HS-27A (cell line): ENCODE data around the gene ZNF207.
"Not testable (repeated sequence)": the region's sequence is repeated elsewhere in the genome, so short reads cannot be mapped to it uniquely, and the experiment has no call there.

Experiments used
- DNase-seq: peaks from one replicate; pipeline ENCODE4 v3.0.0-alpha.2; 2012; ENCODE audit warnings: low read depth, missing footprints

ZNF207 gene

GRCh38 chr17:32388613-32389459, 38.9 kb downstream of the ZNF207 start:
- no peak for DNase-seq

GRCh38 chr17:32393904-32394303, 43.9 kb downstream of the ZNF207 start:
- DNase-seq, result no peak

- no peak for DNase-seq
These were observed 46.4 kb downstream of the ZNF207 start for GRCh38 chr17:32396343-32396742.

GRCh38 chr17:32398946-32399345, 49.0 kb downstream of the ZNF207 start:
- DNase-seq, result no peak

GRCh38 chr17:32410085-32410484, 60.1 kb downstream of the ZNF207 start:
- not testable (repeated sequence) for DNase-seq

GRCh38 chr17:32426894-32427293, 76.9 kb downstream of the ZNF207 start:
- no peak for DNase-seq

- DNase-seq, result no peak
These were observed 79.6 kb downstream of the ZNF207 start for GRCh38 chr17:32429598-32429997.
